Skin of body (tissue), 2 donors: ENCODE results near the gene POLR2I. TPM values are rescaled to one million over a fixed set of nuclear protein-coding genes. Genes with fewer than 3 reads are reported as not detected.
"Not testable (repeated sequence)": the region's sequence is repeated elsewhere in the genome, so short reads cannot be mapped to it uniquely, and the experiment has no call there.

Experiments used
- DNase-seq: peaks from one replicate; lab custom pipeline; 2025; lab: John Stamatoyannopoulos, UW
- total RNA-seq: library from RNA; depleted of rRNA; stranded (reverse); fragments of >200 nt; gene quantifications from one replicate; pipeline ENCODE4 v1.2.3, GENCODE V29; 2014

POLR2I gene
- total RNA-seq, 1 donor from 2014 or later = 64.2 TPM

- DNase-seq = no peak
Measured at GRCh38 chr19:36101550-36102327, 12.9 kb downstream of the POLR2I start.

- no peak for DNase-seq
Measured at GRCh38 chr19:36100476-36100875, 14.2 kb downstream of the POLR2I start.

GRCh38 chr19:36099166-36099785, 15.4 kb downstream of the POLR2I start:
- no peak for DNase-seq

GRCh38 chr19:36097036-36097435, 17.6 kb downstream of the POLR2I start:
- DNase-seq = no peak

GRCh38 chr19:36093687-36094086, 21.0 kb downstream of the POLR2I start:
- DNase-seq = no peak

- no peak for DNase-seq
Measured at GRCh38 chr19:36093146-36093662, 21.5 kb downstream of the POLR2I start.

- DNase-seq = no peak
Measured at GRCh38 chr19:36092566-36092965, 22.1 kb downstream of the POLR2I start.

GRCh38 chr19:36090910-36091695, 23.6 kb downstream of the POLR2I start:
- DNase-seq = no peak

GRCh38 chr19:36089847-36090246, 24.8 kb downstream of the POLR2I start:
- DNase-seq = no peak

- DNase-seq = no peak
Measured at GRCh38 chr19:36086326-36086725, 28.3 kb downstream of the POLR2I start.

- DNase-seq = no peak
Measured at GRCh38 chr19:36084231-36085009, 30.3 kb downstream of the POLR2I start.

- no peak for DNase-seq
Measured at GRCh38 chr19:36082916-36083315, 31.8 kb downstream of the POLR2I start.

- DNase-seq = no peak
Measured at GRCh38 chr19:36081894-36082293, 32.8 kb downstream of the POLR2I start.

GRCh38 chr19:36081385-36081784, 33.3 kb downstream of the POLR2I start:
- DNase-seq = no peak

- no peak for DNase-seq
Measured at GRCh38 chr19:36079389-36079945, 35.2 kb downstream of the POLR2I start.

- no peak for DNase-seq
Measured at GRCh38 chr19:36073121-36073876, 41.4 kb downstream of the POLR2I start.

- DNase-seq = no peak
Measured at GRCh38 chr19:36072081-36072480, 42.6 kb downstream of the POLR2I start.

GRCh38 chr19:36068810-36069499, 45.7 kb downstream of the POLR2I start:
- not testable (repeated sequence) for DNase-seq

- DNase-seq = no peak
Measured at GRCh38 chr19:36067681-36068080, 47.0 kb downstream of the POLR2I start.

- DNase-seq = no peak
Measured at GRCh38 chr19:36064826-36065225, 49.8 kb downstream of the POLR2I start.
